Neural progenitor cell (in vitro differentiated cells): ENCODE results near the gene C14orf132. TPM values are rescaled to one million over a fixed set of nuclear protein-coding genes. Genes with fewer than 3 reads are reported as not detected.

ENCODE experiments used
- DNase-seq: peaks from one replicate; pipeline ENCODE4 v3.0.0-alpha.2; 2016; ENCODE audit warnings: low spot score
- H2AFZ ChIP-seq: fragments of 200-600 bp; sonication (generic); replicated peaks from 2 replicates; pipeline ENCODE4 v1.6.1; 2016; ENCODE audit warnings: antibody characterized with exemption
- H3F3A ChIP-seq: fragments of 200-600 bp; sonication (generic); 2 replicates; pipeline ENCODE4 v1.6.1; 2016; ENCODE audit warnings: antibody characterized with exemption, low read depth
- H3K27ac ChIP-seq: fragments of 200-600 bp; sonication (generic); 2 replicates; pipeline ENCODE4 v1.5.1; 2016; ENCODE audit warnings: mild to moderate bottlenecking
- H3K27me3 ChIP-seq: fragments of 200-600 bp; sonication (generic); 2 replicates; pipeline ENCODE4 v1.6.1; 2016; ENCODE audit warnings: mild to moderate bottlenecking, moderate library complexity
- H3K36me3 ChIP-seq: fragments of 200-600 bp; sonication (generic); 2 replicates; pipeline ENCODE4 v1.5.1; 2016
- H3K4me1 ChIP-seq: fragments of 200-600 bp; sonication (generic); 2 replicates; pipeline ENCODE4 v1.6.1; 2016; ENCODE audit warnings: mixed run types
- H3K4me2 ChIP-seq: fragments of 200-600 bp; sonication (generic); 2 replicates; pipeline ENCODE4 v1.6.1; 2016
- H3K4me3 ChIP-seq: fragments of 200-600 bp; sonication (generic); 2 replicates; pipeline ENCODE4 v1.5.1; 2016
- H3K79me2 ChIP-seq: fragments of 200-600 bp; sonication (generic); 2 replicates; pipeline ENCODE4 v1.6.1; 2016; ENCODE audit warnings: low read depth
- H3K9ac ChIP-seq: fragments of 200-600 bp; sonication (generic); 2 replicates; pipeline ENCODE4 v1.6.1; 2016
- H3K9me3 ChIP-seq: fragments of 200-600 bp; sonication (generic); 2 replicates; pipeline ENCODE4 v1.5.1; 2016; ENCODE audit warnings: low read depth
- H4K20me1 ChIP-seq: fragments of 200-600 bp; sonication (generic); 2 replicates; pipeline ENCODE4 v1.6.1; 2016; ENCODE audit warnings: low read depth
- H3K27ac Mint-ChIP-seq: 3 replicates; pipeline ENCODE4 v1.8.0; 2021; ENCODE audit warnings: mixed read lengths
- H3K27me3 Mint-ChIP-seq: 2 replicates; pipeline ENCODE4 v1.8.0; 2022; ENCODE audit warnings: low read depth, mild to moderate bottlenecking, inconsistent platforms, moderate library complexity, mixed read lengths; ENCODE audit not compliant: insufficient read depth
- H3K36me3 Mint-ChIP-seq: 3 replicates; pipeline ENCODE4 v1.8.0; 2021; ENCODE audit warnings: mixed read lengths
- H3K4me1 Mint-ChIP-seq: 3 replicates; pipeline ENCODE4 v1.8.0; 2021; ENCODE audit warnings: mixed read lengths
- H3K4me3 Mint-ChIP-seq: 3 replicates; pipeline ENCODE4 v1.8.0; 2021; ENCODE audit warnings: mild to moderate bottlenecking, moderate library complexity, mixed read lengths
- H3K9me3 Mint-ChIP-seq: 3 replicates; pipeline ENCODE4 v1.8.0; 2020; ENCODE audit warnings: mixed read lengths
- EZH2 ChIP-seq: fragments of 200-600 bp; sonication (generic); IDR thresholded peaks from 2 replicates; pipeline ENCODE4 v1.6.1; 2017; ENCODE audit warnings: antibody characterized with exemption, mild to moderate bottlenecking, moderate library complexity
- EZH2phosphoT487 ChIP-seq: fragments of 200-600 bp; sonication (generic); IDR thresholded peaks from 2 replicates; pipeline ENCODE4 v1.6.1; 2017; ENCODE audit warnings: antibody characterized with exemption
- total RNA-seq: library from RNA; depleted of rRNA; stranded (reverse); fragments of >200 nt; gene quantifications from 2 replicates; pipeline ENCODE4 v1.2.3, GENCODE V29; 2015; ENCODE audit warnings: low replicate concordance
- TF ChIP-seq, protein P1 (sequence below): fragments of 200-600 bp; sonication (generic); IDR thresholded peaks from 2 replicates; pipeline ENCODE4 v1.5.1; 2017; ENCODE audit warnings: antibody characterized with exemption, mild to moderate bottlenecking

C14orf132 gene
- total RNA-seq, 1 donor from 2014 or later: 8.1 TPM

DNA sequence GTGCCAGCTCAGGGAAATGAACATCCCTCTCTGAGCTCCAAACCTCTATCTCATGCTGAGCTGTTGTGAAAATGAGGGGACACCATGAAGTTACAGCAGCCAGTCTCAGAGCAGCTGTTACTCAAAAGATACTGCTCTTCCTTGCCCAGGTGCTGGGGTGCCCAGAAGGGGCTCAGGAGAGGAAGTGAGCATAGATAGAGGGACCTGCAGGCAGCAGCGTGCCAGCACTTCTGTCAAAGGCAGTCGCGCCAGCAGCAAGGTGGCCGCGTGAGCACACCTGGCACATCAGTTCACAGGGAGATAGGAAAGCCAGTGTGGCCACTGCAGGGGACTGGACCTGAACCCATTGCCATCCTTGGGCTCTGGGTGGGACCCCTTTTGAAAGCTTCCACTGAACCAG, 27.8 kb downstream of the C14orf132 start:
- H2AFZ ChIP-seq: no peak overlapping the region
- no peaks in the 10 kb centered on the region for H4K20me1 ChIP-seq
- Mint-ChIP-seq H3K27me3 (peaks cover 4% of the 10 kb centered on the region), H3K4me1 (peaks cover 41% of the 10 kb centered on the region), H3K27ac (peak overlapping the region; percentile 78), H3K9me3 (no peaks in the 10 kb centered on the region), H3K4me3 (no peak overlapping the region), H3K36me3 (peaks cover 23% of the 10 kb centered on the region)
- no peak overlapping the region for H3K27ac ChIP-seq
- H3K9ac ChIP-seq: no peak overlapping the region
- H3K36me3 ChIP-seq: no peaks in the 10 kb centered on the region
- H3K4me2 ChIP-seq: no peak overlapping the region
- H3K4me3 ChIP-seq: no peak overlapping the region
- no peak for DNase-seq
- TF ChIP-seq, protein P1, sequence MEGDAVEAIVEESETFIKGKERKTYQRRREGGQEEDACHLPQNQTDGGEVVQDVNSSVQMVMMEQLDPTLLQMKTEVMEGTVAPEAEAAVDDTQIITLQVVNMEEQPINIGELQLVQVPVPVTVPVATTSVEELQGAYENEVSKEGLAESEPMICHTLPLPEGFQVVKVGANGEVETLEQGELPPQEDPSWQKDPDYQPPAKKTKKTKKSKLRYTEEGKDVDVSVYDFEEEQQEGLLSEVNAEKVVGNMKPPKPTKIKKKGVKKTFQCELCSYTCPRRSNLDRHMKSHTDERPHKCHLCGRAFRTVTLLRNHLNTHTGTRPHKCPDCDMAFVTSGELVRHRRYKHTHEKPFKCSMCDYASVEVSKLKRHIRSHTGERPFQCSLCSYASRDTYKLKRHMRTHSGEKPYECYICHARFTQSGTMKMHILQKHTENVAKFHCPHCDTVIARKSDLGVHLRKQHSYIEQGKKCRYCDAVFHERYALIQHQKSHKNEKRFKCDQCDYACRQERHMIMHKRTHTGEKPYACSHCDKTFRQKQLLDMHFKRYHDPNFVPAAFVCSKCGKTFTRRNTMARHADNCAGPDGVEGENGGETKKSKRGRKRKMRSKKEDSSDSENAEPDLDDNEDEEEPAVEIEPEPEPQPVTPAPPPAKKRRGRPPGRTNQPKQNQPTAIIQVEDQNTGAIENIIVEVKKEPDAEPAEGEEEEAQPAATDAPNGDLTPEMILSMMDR: no peak
- no peaks in the 10 kb centered on the region for H3K4me1 ChIP-seq
- peaks cover 3% of the 10 kb centered on the region for H3F3A ChIP-seq
- no peaks in the 10 kb centered on the region for H3K27me3 ChIP-seq
- H3K79me2 ChIP-seq: no peaks in the 10 kb centered on the region
- no peaks in the 10 kb centered on the region for H3K9me3 ChIP-seq

DNA sequence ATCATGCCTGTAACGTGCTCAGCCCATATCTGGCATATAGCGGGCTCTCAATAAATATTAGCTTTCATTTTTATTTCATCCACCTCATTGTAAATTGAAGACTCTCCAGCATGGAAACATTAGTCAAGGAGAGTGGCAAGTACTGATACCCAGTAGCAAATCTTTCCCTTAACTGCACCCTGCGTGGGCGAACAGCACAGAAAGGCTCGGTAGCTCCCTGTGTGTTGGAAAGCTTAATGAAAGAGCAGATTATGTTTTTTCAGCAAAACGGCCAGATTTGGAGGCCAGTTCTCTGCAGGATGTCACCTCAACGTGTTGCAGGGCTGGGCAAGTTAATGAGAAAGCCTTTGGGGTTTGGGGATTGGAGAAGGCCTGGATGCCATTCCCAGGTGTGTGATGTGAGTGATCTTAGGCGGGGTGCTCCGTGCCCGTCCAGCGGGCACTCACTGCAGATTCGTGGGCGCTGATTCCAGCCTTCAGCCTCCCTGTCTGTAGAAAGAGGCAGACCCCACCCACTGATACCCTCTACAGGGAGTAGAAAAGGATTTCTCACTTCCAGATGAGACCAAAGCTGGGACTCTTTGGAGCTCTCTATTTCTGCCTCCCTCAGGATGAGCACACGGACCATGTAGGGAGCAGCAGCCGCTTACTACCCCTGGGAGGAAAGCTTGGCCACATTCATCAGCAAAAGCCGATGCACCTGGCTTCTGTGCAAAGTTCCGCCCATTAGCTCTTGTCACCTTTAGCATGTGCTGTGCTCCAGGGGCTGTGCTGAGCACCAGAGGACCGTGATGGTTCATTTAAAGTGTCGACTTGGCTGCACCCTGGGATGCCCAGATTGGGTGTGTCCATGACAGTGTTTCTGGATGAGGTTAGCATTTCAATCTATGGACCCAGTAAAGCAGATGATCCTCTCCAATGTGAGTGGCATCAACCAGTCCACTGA, 29.1 kb downstream of the C14orf132 start:
- Histone ChIP-seq H3K9ac (no peak overlapping the region), H3K4me3 (no peak overlapping the region), H3F3A (peaks cover 3% of the 10 kb centered on the region), H3K27me3 (no peaks in the 10 kb centered on the region), H2AFZ (no peak overlapping the region), H3K4me1 (no peaks in the 10 kb centered on the region), H3K4me2 (no peak overlapping the region), H3K9me3 (no peaks in the 10 kb centered on the region), H3K79me2 (no peaks in the 10 kb centered on the region), H3K36me3 (no peaks in the 10 kb centered on the region), H4K20me1 (no peaks in the 10 kb centered on the region), H3K27ac (no peak overlapping the region)
- H3K9me3 Mint-ChIP-seq: peaks cover 2% of the 10 kb centered on the region
- peaks cover 27% of the 10 kb centered on the region for H3K36me3 Mint-ChIP-seq
- no peak for DNase-seq
- H3K4me1 Mint-ChIP-seq: peaks cover 32% of the 10 kb centered on the region
- no peak overlapping the region for H3K4me3 Mint-ChIP-seq
- TF ChIP-seq, protein P1: no peak
- TF ChIP-seq EZH2 (no peak), EZH2phosphoT487 (no peak)
- peaks cover 4% of the 10 kb centered on the region for H3K27me3 Mint-ChIP-seq
- no peak overlapping the region for H3K27ac Mint-ChIP-seq

DNA sequence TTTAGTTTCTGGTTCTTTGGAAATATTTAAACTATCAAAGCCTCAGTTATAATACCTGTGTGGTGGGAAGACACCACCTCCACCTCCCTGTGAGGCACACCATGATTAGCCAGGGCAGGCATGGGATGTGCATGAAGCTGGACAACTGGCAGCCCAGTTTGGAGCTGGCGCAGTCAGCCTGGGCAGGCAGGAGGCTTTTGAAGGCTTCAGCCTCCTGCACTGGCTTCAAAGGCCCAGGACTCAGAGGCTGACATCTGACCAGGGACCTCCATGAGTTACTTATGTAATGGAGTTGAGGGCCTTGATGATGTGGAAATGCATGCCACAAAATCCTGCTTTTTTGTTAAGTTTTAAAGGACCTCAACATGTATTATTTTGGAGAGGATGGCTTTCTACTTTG, 30.3 kb downstream of the C14orf132 start:
- no peak for DNase-seq
- Histone ChIP-seq H3K27ac (no peak overlapping the region), H3K79me2 (no peaks in the 10 kb centered on the region), H4K20me1 (no peaks in the 10 kb centered on the region), H3K4me3 (no peak overlapping the region), H2AFZ (no peak overlapping the region), H3K4me1 (no peaks in the 10 kb centered on the region), H3K27me3 (no peaks in the 10 kb centered on the region), H3K9me3 (no peaks in the 10 kb centered on the region), H3F3A (peaks cover 3% of the 10 kb centered on the region), H3K4me2 (no peak overlapping the region), H3K9ac (no peak overlapping the region), H3K36me3 (no peaks in the 10 kb centered on the region)
- Mint-ChIP-seq H3K36me3 (peaks cover 36% of the 10 kb centered on the region), H3K27me3 (peaks cover 4% of the 10 kb centered on the region), H3K9me3 (peaks cover 4% of the 10 kb centered on the region), H3K4me1 (peaks cover 31% of the 10 kb centered on the region), H3K4me3 (no peak overlapping the region), H3K27ac (no peak overlapping the region)
- no peak for TF ChIP-seq EZH2phosphoT487

DNA sequence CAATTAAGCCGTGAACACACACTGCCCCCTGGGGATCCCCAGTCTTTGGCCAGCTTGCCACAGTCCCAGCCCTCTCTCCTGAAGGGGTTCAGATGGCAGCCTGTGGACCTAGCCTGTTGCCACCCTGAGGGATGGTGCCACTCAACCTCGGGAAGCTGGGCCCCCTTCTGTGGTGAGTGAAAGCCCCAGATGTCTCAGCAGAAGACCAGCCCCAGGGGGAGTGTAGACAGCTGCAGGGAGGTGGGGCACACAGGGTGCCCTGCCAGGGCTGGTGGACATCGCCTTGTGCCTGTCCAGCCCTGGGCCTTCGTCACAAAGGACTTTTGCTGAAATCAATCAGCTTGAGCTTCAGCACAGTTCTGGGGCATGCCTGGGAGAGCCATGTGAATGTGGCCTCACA, 32.4 kb downstream of the C14orf132 start:
- H3K9me3 ChIP-seq: no peaks in the 10 kb centered on the region
- peaks cover 38% of the 10 kb centered on the region for H3K36me3 Mint-ChIP-seq
- H2AFZ ChIP-seq: no peak overlapping the region
- TF ChIP-seq EZH2 (no peak), EZH2phosphoT487 (no peak)
- TF ChIP-seq, protein P1: no peak
- H3K27ac Mint-ChIP-seq: no peak overlapping the region
- H3K27ac ChIP-seq: no peak overlapping the region
- H3K79me2 ChIP-seq: no peaks in the 10 kb centered on the region
- H3K4me3 ChIP-seq: no peak overlapping the region
- H3K36me3 ChIP-seq: no peaks in the 10 kb centered on the region
- no peak overlapping the region for H3K4me2 ChIP-seq
- H3K4me1 ChIP-seq: no peaks in the 10 kb centered on the region
- H3K4me3 Mint-ChIP-seq: no peak overlapping the region
- no peaks in the 10 kb centered on the region for H4K20me1 ChIP-seq
- H3F3A ChIP-seq: no peaks in the 10 kb centered on the region
- H3K9me3 Mint-ChIP-seq: peaks cover 4% of the 10 kb centered on the region
- no peak overlapping the region for H3K9ac ChIP-seq
- H3K27me3 ChIP-seq: no peaks in the 10 kb centered on the region
- H3K4me1 Mint-ChIP-seq: peaks cover 11% of the 10 kb centered on the region
- no peak for DNase-seq
- H3K27me3 Mint-ChIP-seq: peaks cover 4% of the 10 kb centered on the region
